SU-DHL-6 (cell line): ENCODE data around the gene POLD4.

Experiments
- H2AFZ ChIP-seq: fragments of 200-600 bp; sonication (generic); 2 replicates; pipeline ENCODE4 v1.6.1; 2014; ENCODE audit warnings: low read depth, mild to moderate bottlenecking, moderate library complexity, mixed read lengths, antibody characterized with exemption, low read length; ENCODE audit not compliant: severe bottlenecking
- H3F3A ChIP-seq: fragments of 200-600 bp; shearing (Covaris generic); 2 replicates; pipeline ENCODE4 v1.6.0; 2016; ENCODE audit warnings: antibody characterized with exemption, mild to moderate bottlenecking; ENCODE audit not compliant: insufficient read depth
- H3K27ac ChIP-seq: fragments of 200-600 bp; sonication (generic); 2 replicates; pipeline ENCODE4 v1.5.1; 2016; ENCODE audit warnings: low read depth, mild to moderate bottlenecking, low read length, moderate library complexity, mixed read lengths
- H3K27me3 ChIP-seq: fragments of 200-600 bp; sonication (generic), shearing (Covaris generic); 2 replicates; pipeline ENCODE4 v1.6.0; 2014; ENCODE audit warnings: mild to moderate bottlenecking, low read length
- H3K36me3 ChIP-seq: fragments of 200-600 bp; sonication (generic); 2 replicates; pipeline ENCODE4 v1.6.1; 2014; ENCODE audit warnings: mild to moderate bottlenecking, low read length, mixed read lengths
- H3K4me2 ChIP-seq: fragments of 300-600, 200-600 bp; shearing (Covaris generic), sonication (generic); 2 replicates; pipeline ENCODE4 v1.6.0; 2014; ENCODE audit warnings: low read length, low read depth, mild to moderate bottlenecking; ENCODE audit not compliant: poor library complexity, severe bottlenecking
- H3K4me3 ChIP-seq: fragments of 200-600 bp; sonication (generic); 2 replicates; pipeline ENCODE4 v1.5.1; 2014; ENCODE audit warnings: antibody characterized with exemption, low read length, mild to moderate bottlenecking, mixed read lengths; ENCODE audit not compliant: insufficient read depth, poor library complexity, severe bottlenecking
- H3K79me2 ChIP-seq: fragments of 200-600 bp; sonication (generic); 2 replicates; pipeline ENCODE4 v1.6.1; 2014; ENCODE audit warnings: mild to moderate bottlenecking, low read length, moderate library complexity; ENCODE audit not compliant: insufficient read depth
- H3K9ac ChIP-seq: fragments of 200-600 bp; sonication (generic); 2 replicates; pipeline ENCODE4 v1.7.0; 2014; ENCODE audit warnings: mild to moderate bottlenecking, low read length
- H3K9me2 ChIP-seq: fragments of 200-600 bp; sonication (generic); replicated peaks from 2 replicates; pipeline ENCODE4 v1.6.1; 2014; ENCODE audit warnings: low read length; ENCODE audit not compliant: insufficient read depth
- H3K9me3 ChIP-seq: fragments of 200-600 bp; sonication (generic); 2 replicates; pipeline ENCODE4 v1.6.1; 2014; ENCODE audit warnings: low read length, mixed read lengths; ENCODE audit not compliant: insufficient read depth
- H4K20me1 ChIP-seq: fragments of 200-600 bp; sonication (generic); 2 replicates; pipeline ENCODE4 v1.6.1; 2014; ENCODE audit warnings: low read depth, mild to moderate bottlenecking, antibody characterized with exemption, low read length, moderate library complexity, mixed read lengths
- CTCF ChIP-seq: fragments of 200-600 bp; sonication (generic); IDR thresholded peaks from one replicate; pipeline ENCODE4 v1.5.1; 2017; ENCODE audit warnings: antibody characterized with exemption, mild to moderate bottlenecking, low read length, moderate library complexity; ENCODE audit not compliant: insufficient read depth, poor library complexity, severe bottlenecking
- EZH2phosphoT487 ChIP-seq: fragments of 200-600 bp; sonication (generic), shearing (Covaris generic); conservative IDR thresholded peaks from 2 replicates; pipeline ENCODE4 v1.6.1; 2018; ENCODE audit warnings: mild to moderate bottlenecking, antibody characterized with exemption, low read length, moderate library complexity, mixed read lengths

The POLD4 gene

GRCh38 chr11:67369801-67370284, 16.5 kb upstream of the POLD4 start:
- Histone ChIP-seq H3K9me3 (no peaks in the 10 kb centered on the region), H2AFZ (no peak overlapping the region), H3K27me3 (no peaks in the 10 kb centered on the region), H3K4me2 (no peak overlapping the region), H3K9ac (no peak overlapping the region), H3K79me2 (no peaks in the 10 kb centered on the region), H4K20me1 (no peaks in the 10 kb centered on the region), H3K4me3 (no peak overlapping the region), H3K27ac (no peak overlapping the region), H3K9me2 (no peaks in the 10 kb centered on the region), H3F3A (no peaks in the 10 kb centered on the region), H3K36me3 (no peaks in the 10 kb centered on the region)
- TF ChIP-seq CTCF (no peak), EZH2phosphoT487 (no peak)

- no peak overlapping the region for H3K9ac ChIP-seq
Measured at GRCh38 chr11:67369275-67369674, 15.9 kb upstream of the POLD4 start.

DNA sequence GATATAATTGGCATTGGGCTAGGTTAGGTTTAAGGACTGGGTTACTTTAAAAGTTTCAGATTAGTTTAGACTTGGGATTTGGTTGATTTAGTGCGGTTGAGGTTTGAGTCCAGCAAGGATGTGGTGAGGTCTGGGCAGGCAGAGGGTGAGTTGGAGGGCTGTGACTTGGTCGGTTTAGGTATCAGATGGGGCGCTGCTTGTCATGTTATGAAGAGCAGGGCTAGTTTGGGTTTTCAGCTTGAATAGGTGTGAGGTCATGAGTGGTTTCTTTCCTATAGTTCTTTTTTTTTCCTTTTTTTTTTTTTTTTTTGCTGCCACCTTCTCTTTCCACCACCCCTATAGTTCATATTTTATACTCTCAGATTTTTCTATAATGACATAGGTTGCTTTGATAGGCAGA, 15.3 kb upstream of the POLD4 start:
- Histone ChIP-seq H3K27me3 (no peaks in the 10 kb centered on the region), H3K9ac (no peak overlapping the region), H2AFZ (no peak overlapping the region), H3K79me2 (no peaks in the 10 kb centered on the region), H3K27ac (no peak overlapping the region), H3K36me3 (no peaks in the 10 kb centered on the region), H3K9me2 (no peaks in the 10 kb centered on the region), H3K4me2 (no peak overlapping the region), H3F3A (no peaks in the 10 kb centered on the region), H3K9me3 (no peaks in the 10 kb centered on the region), H3K4me3 (no peak overlapping the region), H4K20me1 (no peaks in the 10 kb centered on the region)
- TF ChIP-seq EZH2phosphoT487 (no peak), CTCF (no peak)

More at GRCh38 chr11:67369275-67369674, 15.9 kb upstream of the POLD4 start:
- Histone ChIP-seq H3F3A (no peaks in the 10 kb centered on the region), H3K4me3 (no peak overlapping the region), H4K20me1 (no peaks in the 10 kb centered on the region), H3K27me3 (no peaks in the 10 kb centered on the region), H3K27ac (no peak overlapping the region), H3K4me2 (no peak overlapping the region), H3K9me3 (no peaks in the 10 kb centered on the region), H3K79me2 (no peaks in the 10 kb centered on the region), H3K36me3 (no peaks in the 10 kb centered on the region), H2AFZ (no peak overlapping the region), H3K9me2 (no peaks in the 10 kb centered on the region)
- TF ChIP-seq CTCF, result no peak
- no peak for TF ChIP-seq EZH2phosphoT487
